ENCODE measurements around the gene PLA1A. TPM values are rescaled to one million over a fixed set of nuclear protein-coding genes. Genes with fewer than 3 reads are reported as not detected.

The PLA1A gene
- total RNA-seq, 3 donors from 2014 or later: 0.59 to 4.9 (median 2.1) TPM

DNA sequence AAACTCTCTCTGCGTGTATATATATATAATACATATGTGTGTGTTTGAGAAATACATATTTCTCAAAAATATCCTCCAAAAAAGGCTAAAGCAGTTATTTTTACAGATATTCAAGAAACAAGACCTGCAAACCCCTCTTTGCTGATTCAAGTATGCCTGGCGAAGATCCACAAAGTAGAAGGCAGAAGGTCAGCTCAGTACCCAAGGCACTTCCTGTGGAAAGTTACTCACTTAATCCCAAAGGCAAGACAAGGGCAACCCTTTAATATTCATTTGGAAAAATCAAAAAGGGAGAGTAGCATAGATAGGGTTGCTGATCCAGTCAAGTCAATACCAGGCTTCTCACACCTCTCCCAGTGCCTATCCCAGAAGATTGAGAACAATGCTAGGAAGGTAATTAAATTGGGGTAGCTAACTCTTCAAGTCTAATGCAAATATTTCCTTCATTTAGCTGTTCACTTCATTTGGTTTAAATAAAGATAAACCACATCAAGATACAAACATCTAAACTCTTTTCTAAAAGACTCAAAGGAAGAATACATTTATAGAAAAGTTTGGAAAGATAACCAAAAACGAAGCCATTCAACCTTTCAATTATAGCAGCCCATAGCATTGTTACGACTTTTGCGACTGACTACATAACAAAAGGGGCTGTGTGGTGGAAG lies 72.4 kb downstream of the PLA1A start:
- no peak overlapping the region for H3K4me3 ChIP-seq
- H3K27ac ChIP-seq: peak overlapping the region in 1 of 2 donors; percentile 3
- no peak for DNase-seq (ENCODE audit: low spot score in 2 of 2)
- no peaks in the 10 kb centered on the region for H3K36me3 ChIP-seq
- no peaks in the 10 kb centered on the region for H3K27me3 ChIP-seq
- no peaks in the 10 kb centered on the region for H3K4me1 ChIP-seq
- TF ChIP-seq POLR2A (IDR thresholded peaks at IDR 0.05): no peak
- TF ChIP-seq, protein P1, sequence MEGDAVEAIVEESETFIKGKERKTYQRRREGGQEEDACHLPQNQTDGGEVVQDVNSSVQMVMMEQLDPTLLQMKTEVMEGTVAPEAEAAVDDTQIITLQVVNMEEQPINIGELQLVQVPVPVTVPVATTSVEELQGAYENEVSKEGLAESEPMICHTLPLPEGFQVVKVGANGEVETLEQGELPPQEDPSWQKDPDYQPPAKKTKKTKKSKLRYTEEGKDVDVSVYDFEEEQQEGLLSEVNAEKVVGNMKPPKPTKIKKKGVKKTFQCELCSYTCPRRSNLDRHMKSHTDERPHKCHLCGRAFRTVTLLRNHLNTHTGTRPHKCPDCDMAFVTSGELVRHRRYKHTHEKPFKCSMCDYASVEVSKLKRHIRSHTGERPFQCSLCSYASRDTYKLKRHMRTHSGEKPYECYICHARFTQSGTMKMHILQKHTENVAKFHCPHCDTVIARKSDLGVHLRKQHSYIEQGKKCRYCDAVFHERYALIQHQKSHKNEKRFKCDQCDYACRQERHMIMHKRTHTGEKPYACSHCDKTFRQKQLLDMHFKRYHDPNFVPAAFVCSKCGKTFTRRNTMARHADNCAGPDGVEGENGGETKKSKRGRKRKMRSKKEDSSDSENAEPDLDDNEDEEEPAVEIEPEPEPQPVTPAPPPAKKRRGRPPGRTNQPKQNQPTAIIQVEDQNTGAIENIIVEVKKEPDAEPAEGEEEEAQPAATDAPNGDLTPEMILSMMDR (IDR thresholded peaks at IDR 0.05): no peak
- TF ChIP-seq POLR2AphosphoS5 (IDR thresholded peaks at IDR 0.05): no peak
- H3K9me3 ChIP-seq: no peaks in the 10 kb centered on the region
- intact Hi-C loops (cut with DNase I; ENCODE audit: low total_unique reads): no loop called here

DNA sequence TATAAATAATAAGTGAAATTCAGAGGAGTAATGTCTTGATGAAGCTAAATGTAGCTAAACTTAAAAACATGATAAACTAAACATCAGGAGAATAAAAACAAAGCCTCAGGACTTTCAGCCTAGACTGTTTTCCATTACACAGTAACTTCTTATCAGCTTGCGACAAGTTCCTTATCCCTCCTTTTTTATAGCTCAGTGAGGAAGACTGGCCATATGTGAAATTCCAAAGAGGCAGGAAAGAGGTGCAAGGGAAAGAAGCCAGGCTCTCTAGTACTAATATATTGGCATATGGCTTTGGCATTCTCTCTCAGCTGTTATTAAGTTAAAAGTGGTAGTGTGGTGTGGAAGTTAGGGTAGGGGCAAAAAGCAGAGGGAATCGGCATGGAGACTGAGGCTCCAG lies 75.1 kb downstream of the PLA1A start:
- Histone ChIP-seq H3K27ac (no peak overlapping the region), H3K4me3 (no peak overlapping the region)
- intact Hi-C loops (cut with DNase I; ENCODE audit: low total_unique reads): no loop called here

GRCh38 chr3:119673875-119674274 lies 76.2 kb downstream of the PLA1A start:
- no peaks in the 10 kb centered on the region for H3K9me3 ChIP-seq
- H3K27ac ChIP-seq: no peak overlapping the region
- H3K4me1 ChIP-seq: peaks cover 0 to 10% of the 10 kb centered on the region in 2 donors
- intact Hi-C loops (cut with DNase I; ENCODE audit: low total_unique reads): no loop called here
- H3K4me3 ChIP-seq: no peak overlapping the region
- TF ChIP-seq, protein P1 (IDR thresholded peaks at IDR 0.05): no peak
- TF ChIP-seq POLR2AphosphoS5 (IDR thresholded peaks at IDR 0.05) (no peak), POLR2A (IDR thresholded peaks at IDR 0.05) (no peak)
- H3K36me3 ChIP-seq: no peaks in the 10 kb centered on the region
- no peaks in the 10 kb centered on the region for H3K27me3 ChIP-seq
- no peak for DNase-seq (ENCODE audit: low spot score in 2 of 2)

More for the DNA sequence above, 75.1 kb downstream of the PLA1A start:
- H3K27me3 ChIP-seq: no peaks in the 10 kb centered on the region
- no peak for DNase-seq (ENCODE audit: low spot score in 2 of 2)
- TF ChIP-seq POLR2A (IDR thresholded peaks at IDR 0.05) (no peak), POLR2AphosphoS5 (IDR thresholded peaks at IDR 0.05) (no peak)
- H3K4me1 ChIP-seq: peaks cover 0 to 10% of the 10 kb centered on the region in 2 donors
- H3K36me3 ChIP-seq: no peaks in the 10 kb centered on the region
- H3K9me3 ChIP-seq: no peaks in the 10 kb centered on the region

GRCh38 chr3:119675188-119675874 lies 77.6 kb downstream of the PLA1A start:
- Histone ChIP-seq H3K36me3 (no peaks in the 10 kb centered on the region), H3K4me1 (peaks cover 0 to 10% of the 10 kb centered on the region in 2 donors), H3K27ac (peak overlapping the region in 1 of 2 donors; percentile 95), H3K4me3 (peak overlapping the region in 1 of 3 donors; percentile 83), H3K9me3 (no peaks in the 10 kb centered on the region), H3K27me3 (no peaks in the 10 kb centered on the region)
- intact Hi-C loops (cut with DNase I; ENCODE audit: low total_unique reads): no loop called here
- TF ChIP-seq, protein P1 (IDR thresholded peaks at IDR 0.05): no peak
- TF ChIP-seq POLR2AphosphoS5 (IDR thresholded peaks at IDR 0.05): no peak
- no peak for TF ChIP-seq POLR2A (IDR thresholded peaks at IDR 0.05)
- no peak for DNase-seq (ENCODE audit: low spot score in 2 of 2)

- Histone ChIP-seq H3K27ac (peak overlapping the region; percentile 90 to 95), H3K36me3 (no peaks in the 10 kb centered on the region), H3K27me3 (no peaks in the 10 kb centered on the region), H3K4me3 (peak overlapping the region; percentile 61 to 83 (median 83)), H3K9me3 (no peaks in the 10 kb centered on the region), H3K4me1 (peaks cover 0 to 10% of the 10 kb centered on the region in 2 donors)
- intact Hi-C loops (cut with DNase I; ENCODE audit: low total_unique reads): no loop called here
- no peak for DNase-seq (ENCODE audit: low spot score in 2 of 2)
- no peak for TF ChIP-seq POLR2AphosphoS5 (IDR thresholded peaks at IDR 0.05)
- TF ChIP-seq POLR2A (IDR thresholded peaks at IDR 0.05): no peak
Measured at GRCh38 chr3:119676020-119676419, 78.3 kb downstream of the PLA1A start.
